HG03139 (cell line): ENCODE data around the gene CFDP1.

Experiments
- ATAC-seq: cut with Tn5 transposase; IDR thresholded peaks from one replicate; pipeline ENCODE4 v1.9.1; 2021; ENCODE audit not compliant: unreplicated experiment

CFDP1 gene

GRCh38 chr16:75432828-75433731, at the start of gene CFDP1:
CFDP1 (minus strand) TSS chr16:75433503; CDS start chr16:75433352, 151 bp downstream.
- ATAC-seq = peak; percentile 88

DNA sequence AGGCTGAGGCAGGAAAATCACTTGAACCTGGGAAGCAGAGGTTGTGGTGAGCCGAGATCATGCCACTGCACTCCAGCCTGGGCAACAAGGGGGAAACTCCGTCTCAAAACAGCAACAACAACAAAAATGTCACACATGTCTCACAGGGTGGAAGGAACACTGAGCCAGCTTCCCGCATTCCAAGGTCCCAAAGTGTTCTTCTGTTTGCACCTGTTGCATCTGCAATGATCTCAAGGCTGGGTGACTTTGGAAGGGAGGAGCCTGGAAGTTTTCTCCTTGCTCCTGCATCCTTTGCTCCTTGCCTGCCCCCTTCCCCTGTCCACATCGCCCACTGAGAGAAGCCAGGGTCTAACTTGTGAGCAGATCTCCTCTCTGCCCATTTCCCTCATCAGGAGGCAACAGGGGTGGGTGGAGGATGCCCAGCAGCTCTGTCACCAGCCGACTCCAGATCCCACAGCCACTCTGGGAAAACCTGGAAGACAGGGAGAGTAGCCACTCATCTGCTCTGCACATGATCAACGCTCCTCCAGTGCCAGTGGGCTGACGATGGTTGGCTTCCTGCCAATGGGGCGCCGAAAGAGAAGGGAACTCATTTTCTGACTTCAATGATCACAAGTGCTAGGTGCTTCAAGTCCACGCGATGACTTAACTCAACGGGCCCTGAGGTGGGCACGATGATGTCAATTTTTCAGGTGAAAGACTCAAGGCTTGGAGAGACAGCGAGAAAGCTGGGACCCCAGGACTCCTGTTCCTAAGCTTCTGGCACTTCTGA, 49.3 kb upstream of the CFDP1 start:
- ATAC-seq = no peak

GRCh38 chr16:75481475-75481874, 48.2 kb upstream of the CFDP1 start:
- no peak for ATAC-seq

DNA sequence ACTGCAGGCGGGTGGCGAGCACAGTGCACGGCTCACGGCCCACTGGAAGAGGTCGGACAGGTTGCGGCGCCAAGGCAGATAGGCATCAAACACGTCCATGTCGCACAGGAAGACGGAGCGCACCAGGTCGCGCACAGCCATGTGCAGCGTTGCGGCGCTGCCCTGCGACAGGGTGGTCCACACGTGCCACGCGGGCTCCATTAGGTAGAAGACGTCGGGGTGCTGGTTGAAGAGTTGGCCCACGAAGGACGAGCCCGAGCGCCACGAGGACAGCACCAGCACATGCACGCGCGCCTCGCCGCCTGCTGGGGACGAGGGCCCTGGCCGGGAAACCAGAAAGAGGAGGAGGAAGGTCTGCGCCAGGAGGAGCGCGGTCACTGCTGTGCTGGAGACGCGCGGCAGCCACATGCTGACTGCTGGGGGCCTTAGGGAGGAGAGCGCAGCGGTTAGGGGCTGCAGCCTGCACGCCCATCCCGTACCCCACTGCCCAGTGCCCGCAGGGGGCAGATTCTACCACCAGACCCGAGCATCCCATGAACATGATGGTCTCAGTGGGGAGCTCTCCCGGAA, 46.2 kb upstream of the CFDP1 start:
- ATAC-seq = no peak

- ATAC-seq = no peak
These were observed 45.4 kb upstream of the CFDP1 start for GRCh38 chr16:75478480-75479345.

DNA sequence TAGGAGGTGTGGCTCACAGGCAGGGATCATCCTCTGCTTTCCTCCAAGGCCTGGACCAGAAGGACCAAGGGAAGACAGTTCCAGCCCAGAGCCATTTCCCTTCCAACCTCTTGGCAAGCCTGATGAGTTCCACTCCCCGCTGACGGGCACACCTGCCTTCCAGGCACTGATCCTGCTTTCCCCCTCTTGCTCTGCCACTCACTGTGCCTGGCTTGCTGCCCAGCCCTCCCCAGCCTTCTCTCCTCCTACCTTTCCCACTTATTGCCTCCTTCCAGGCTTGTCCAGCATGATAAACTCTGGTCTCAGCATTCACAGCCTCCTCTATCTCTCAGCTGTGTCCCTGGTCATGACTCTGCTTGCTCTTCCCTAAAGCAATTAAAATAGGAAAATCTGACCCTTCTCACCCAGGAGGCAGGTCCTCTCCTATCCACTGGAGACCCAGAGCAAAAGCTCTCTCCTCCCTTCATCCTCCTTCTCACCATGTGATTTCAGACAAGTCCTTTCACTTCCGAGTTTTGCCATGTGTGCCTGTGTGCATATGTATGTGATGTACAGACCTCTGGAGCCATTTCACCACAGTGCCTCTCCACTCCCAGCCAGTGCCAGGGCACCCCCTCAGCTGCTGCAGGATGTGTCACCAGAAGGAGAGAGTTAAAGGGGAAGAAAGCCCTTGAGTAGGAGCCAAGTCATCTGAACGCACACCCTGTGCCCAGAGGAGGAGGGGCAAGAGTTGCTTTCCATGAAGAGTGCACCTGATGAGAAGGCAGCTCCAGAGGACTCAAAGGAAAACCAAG, 44.6 kb upstream of the CFDP1 start:
- no peak for ATAC-seq

DNA sequence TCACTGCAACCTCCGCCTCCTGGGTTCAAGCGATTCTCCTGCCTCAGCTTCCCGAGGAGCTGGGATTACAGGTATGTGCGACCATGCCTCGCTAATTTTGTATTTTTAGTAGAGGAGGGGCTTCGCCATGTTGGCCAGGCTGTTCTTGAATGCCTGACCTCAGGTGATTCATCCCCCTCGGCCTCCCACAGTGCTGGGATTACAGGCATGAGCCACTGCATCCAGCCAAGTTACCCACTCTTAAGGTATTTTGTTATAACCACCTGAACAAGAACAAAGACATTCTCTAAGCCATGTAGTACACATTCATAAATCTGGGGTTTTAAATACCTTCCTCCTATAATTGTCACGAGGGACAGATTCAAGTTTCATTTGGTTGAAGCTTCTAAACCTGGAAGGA, 43.5 kb upstream of the CFDP1 start:
- no peak for ATAC-seq

DNA sequence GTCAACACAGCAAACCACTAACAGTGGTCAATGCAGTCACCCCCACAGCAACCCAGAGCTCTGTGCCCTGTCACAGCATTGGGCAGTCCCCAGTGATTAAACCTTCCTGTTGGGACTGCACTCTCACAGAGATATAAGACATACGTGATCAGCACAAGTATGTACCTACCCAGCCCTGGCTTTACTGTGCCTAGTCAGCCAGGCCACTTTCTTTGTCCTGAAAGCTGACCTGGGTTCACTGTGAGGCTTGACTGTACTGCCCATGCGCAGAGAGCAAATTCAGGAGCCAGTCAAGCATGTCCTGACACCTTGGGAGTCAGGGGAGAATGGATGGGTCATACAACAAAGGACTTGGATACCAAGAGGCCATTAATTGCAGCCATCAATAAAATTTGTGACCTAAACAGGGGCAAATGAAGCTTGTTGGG, 42.1 kb upstream of the CFDP1 start:
- ATAC-seq = no peak

DNA sequence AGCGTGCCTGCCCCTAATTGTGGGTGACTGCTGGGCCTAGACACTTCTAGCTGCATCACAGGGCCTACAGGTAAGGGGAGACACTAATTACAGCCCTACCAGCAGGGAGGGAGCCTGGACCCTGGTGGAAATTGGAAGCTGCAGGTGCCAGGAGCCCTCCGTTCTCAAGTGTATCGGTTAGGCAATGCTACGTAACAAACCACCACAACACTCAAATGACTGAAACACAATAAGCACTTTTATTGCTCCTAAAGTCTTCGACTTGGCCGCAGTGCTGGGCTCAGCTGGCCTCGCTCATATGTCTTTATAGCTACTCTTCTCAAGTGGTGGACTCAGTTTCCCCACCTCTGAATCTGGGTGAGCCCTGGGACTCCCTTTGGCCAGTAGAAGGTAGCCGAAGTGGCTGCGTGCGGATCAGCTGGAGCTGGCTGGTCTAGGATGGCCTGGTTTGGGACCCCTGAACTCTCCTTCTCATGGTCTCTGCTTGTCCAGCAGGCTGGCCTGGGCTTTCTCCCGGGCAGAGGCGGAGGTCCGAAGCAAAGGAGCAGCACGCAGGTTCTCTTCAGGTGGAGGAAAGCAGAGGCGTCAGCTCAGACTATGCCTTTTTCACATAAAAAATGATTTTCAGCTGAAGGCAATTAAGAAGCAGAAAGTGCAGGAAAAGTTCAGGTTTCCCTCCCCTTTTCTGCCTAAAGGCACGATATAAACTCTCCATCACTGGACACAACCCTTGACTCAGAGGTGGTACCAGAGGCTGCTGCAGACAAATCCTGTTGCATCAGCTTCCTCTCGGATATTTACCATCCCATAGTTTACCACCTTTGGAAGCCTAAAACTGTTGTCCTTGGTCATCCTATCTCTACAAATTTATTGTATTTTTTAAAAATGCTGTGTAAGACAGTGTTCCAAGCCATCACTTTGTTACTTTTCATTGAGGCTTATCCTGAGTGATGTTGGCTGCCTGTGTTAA, 39.9 kb upstream of the CFDP1 start:
- no peak for ATAC-seq

GRCh38 chr16:75471723-75472633, 38.7 kb upstream of the CFDP1 start:
- ATAC-seq = peak; percentile 85

DNA sequence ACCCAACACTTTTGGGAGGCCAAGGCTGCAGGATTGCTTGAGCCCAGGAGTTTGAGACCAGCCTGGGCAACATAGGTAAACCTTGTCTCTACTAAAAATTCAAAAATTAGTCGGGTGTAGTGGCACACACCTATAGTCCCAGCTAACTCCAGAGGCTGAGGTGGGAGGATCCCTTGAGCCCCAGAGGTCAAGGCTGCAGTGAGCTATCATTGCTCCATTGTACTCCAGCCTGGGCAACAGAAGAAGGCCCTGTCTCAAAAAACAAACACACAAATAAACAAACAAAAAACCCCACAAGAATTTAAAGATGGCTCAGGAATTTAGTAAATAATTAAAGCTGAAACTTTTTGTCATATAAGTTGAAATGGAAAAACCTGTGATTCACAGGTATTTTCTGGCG, 33.5 kb upstream of the CFDP1 start:
- ATAC-seq = no peak

- ATAC-seq = peak; percentile 92
These were observed 31.0 kb upstream of the CFDP1 start, which contains the start of gene TMEM170A for GRCh38 chr16:75464122-75464918. TMEM170A (minus strand) TSS chr16:75464689; CDS start chr16:75464600, 89 bp downstream.

DNA sequence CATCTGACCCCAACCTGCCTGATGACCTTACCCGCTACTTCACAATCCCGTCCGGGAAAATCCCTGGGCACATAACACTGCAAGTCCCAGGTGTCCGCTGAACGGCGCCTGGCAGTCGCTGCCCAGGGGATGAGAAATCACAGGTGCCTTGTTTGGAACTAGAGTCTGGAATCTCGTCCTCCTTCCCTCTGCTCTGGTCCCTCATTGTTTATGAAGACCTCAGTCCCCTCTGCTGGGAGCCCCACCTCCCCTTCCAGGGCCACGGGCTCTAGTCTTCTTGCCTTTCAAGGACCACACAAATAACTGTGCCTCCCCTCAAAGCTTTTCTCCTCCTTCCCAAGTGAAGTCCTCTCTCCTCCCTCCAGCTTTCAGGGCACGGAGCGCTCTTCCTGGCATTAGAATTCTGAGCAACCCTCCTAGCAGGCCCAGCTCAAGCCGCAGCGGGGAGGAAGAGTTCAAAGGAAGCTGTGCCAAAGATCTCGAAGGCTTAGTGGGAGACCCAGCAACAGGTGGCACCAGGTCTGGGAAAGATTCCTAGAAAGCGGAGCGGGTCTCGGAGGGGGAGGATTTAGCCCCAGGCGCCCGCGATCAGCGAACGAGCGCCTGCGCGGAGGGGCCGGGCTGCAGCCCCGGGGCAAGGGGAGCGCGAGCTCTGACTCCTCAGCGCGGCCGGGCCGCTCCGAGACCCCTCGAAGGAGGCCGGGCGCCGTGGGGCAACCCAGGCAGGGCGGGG, 30.3 kb upstream of the CFDP1 start:
- ATAC-seq = peak; percentile 11

GRCh38 chr16:75462806-75463205, 29.5 kb upstream of the CFDP1 start:
- no peak for ATAC-seq

DNA sequence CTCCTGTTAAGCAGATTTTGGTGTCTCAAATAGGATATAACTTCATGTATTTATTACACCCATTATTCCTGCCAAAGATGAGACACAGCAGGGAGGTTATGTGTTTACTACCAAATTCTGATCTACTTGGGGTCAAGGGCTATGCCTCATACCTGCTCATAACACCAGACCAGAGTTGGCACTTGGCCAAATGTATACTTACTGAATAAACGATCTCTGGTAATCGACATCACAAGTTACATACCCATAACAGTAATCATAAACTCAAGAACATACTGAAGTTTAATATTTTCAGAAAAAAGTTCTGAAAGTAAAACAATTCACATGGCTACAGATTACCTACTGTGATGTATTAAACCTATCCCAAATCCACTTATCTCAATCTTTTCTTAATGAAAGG, 28.3 kb upstream of the CFDP1 start:
- no peak for ATAC-seq

GRCh38 chr16:75460446-75460845, 27.1 kb upstream of the CFDP1 start:
- ATAC-seq = no peak
